ENCODE measurements around the gene ZFAND3.
"Not testable (repeated sequence)": the region's sequence is repeated elsewhere in the genome, so short reads cannot be mapped to it uniquely, and the experiment has no call there.

ZFAND3 gene

DNA sequence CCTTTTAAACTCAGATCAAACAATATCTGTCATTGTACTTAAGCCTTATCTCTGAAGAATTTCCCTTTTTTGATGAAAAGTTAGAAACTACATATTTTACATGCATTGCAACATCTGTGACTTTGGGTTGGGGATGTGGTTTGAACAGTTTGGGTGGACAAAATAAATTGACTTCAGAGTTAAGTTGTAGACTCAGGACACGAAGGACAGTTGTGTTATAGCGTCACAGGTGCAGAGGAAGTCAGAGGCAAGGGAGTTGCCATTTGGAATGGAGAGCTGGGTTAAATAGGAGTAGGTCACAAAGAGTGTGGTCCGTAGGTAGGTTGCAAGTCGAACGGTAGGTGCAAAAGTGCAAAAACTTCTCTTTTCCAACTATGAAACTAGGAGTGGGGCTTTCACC lies 46.0 kb downstream of the ZFAND3 start:
- no peak for DNase-seq (ENCODE audit: low read depth)

DNA sequence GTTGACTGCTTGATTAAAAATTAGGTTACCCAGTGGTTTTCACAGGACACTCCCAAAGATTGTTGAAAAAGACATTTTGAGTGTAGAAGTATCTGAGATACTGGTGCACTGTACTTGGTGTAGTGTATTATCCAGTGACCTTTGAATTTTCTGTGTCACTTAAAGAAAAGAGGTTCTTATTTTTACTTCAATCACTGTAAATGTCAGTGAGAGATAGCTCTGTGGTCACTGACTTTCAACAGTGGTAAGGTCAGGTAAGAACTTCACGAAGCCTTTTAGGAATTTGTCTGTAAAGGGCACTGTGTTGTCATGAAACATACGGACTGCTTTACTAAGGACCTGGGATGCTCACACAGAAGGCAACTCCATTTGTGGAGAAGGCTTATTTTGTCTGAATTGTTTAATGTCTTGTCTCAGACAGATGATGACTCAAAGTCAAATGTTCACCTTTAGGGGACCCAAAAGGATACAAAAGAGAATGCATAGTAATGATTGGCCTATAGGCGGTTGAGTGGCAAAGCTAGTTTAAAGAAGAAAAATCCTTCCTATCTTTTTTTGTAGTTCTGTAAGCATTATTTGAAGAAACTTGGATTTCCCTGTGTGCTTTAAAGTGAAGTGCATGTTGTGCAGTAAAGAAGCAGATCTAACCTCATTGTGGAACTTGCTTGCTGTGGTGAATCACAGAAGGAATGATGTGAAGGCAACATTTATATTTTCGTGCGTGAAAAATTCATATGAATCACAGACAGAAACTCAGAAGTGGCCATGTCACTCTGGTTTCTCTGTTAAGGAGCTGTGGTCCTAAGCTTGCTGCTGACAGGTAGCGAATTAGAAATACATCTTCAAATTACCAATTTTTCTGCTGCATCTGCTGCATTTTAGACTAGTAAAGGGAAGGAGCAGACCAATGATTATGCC lies 47.3 kb downstream of the ZFAND3 start:
- DNase-seq (ENCODE audit: low read depth) = no peak

GRCh38 chr6:37867756-37868446 lies 48.4 kb downstream of the ZFAND3 start:
- DNase-seq (ENCODE audit: low read depth) = no peak

DNA sequence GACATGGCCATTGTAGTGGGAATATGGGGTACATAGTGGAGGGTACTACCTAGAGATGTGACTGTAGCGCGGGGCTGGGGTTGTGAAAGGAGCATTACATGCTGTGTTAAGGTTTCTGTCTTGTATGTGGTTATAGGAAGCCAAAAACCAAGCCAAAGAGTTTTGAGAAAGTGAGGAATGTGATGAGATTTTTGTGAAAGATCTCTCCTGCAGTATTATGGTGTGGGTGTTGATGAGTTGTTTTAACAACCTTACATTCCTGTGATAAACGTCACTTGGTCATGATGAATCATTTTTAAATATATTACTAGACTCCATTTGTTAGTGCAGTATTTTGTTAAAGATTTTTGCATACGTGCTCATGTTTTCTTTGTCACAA lies 48.9 kb downstream of the ZFAND3 start:
- DNase-seq (ENCODE audit: low read depth) = no peak

GRCh38 chr6:37871616-37872372 lies 52.3 kb downstream of the ZFAND3 start:
- DNase-seq (ENCODE audit: low read depth) = no peak

GRCh38 chr6:37872373-37872745 lies 52.8 kb downstream of the ZFAND3 start:
- no peak for DNase-seq (ENCODE audit: low read depth)

- no peak for DNase-seq (ENCODE audit: low read depth)
These were observed 55.2 kb downstream of the ZFAND3 start for GRCh38 chr6:37874726-37875125.

- no peak for DNase-seq (ENCODE audit: low read depth)
These were observed 56.2 kb downstream of the ZFAND3 start for GRCh38 chr6:37875561-37876309.

DNA sequence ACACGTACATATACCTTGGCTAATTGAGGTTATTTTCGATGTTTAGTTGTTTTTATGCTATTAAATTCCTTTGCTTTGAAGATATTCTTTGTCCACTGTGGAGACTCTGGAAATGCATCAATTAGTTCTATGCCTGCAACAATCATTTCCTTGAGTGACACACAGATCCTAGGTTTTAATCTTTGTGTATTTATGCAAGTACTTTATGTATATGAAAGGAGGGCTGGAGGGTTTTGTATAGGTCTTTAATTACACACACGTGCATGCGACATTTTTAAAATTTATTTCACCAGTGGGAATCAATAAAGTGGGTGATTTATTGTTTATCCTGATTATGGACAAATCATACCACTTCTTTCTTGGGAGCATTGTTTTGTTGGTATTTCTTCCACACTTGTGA lies 57.3 kb downstream of the ZFAND3 start:
- DNase-seq (ENCODE audit: low read depth) = no peak

DNA sequence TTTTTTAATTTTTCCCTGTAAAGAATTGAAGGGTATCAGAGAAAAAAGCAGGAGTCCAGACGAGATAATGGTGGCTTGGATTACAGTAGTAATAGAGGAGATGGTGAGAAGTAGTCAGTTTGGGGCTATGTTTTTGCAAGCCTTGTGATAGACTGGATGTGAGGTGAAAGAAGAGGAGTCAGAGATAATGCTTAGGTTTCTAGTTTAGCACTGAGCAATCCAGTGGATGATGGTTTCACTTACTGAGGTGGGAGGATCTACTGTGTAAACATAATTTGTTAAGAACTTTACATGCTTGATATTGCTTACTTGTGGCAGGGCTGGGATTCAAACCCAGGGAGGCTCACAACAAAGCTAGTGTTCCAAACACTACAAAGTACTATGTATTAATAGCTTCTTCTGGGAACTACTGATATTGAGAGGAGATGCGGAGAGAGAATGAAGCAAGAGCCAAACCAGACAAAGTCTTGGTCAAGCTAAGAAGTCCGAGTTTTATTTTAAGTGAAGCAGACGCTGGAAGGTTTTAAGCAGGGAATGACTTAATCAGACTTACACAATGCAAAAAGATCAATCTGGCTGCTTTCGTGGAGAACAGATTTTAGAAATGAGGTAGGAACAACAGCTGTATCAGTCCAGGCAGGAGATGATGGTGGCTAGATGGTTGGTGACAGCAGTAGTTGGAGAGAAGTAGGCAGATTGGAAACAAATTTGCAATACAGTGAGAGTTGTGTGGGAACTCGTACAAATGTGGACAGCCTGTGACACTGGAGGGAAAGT lies 58.0 kb downstream of the ZFAND3 start:
- DNase-seq (ENCODE audit: low read depth) = no peak

- no peak for DNase-seq (ENCODE audit: low read depth)
These were observed 58.7 kb downstream of the ZFAND3 start for GRCh38 chr6:37878150-37878710.

GRCh38 chr6:37880602-37881001 lies 61.1 kb downstream of the ZFAND3 start:
- not testable (repeated sequence) for DNase-seq (ENCODE audit: low read depth)

- DNase-seq (ENCODE audit: low read depth) = no peak
These were observed 62.8 kb downstream of the ZFAND3 start for GRCh38 chr6:37882292-37882691.

DNA sequence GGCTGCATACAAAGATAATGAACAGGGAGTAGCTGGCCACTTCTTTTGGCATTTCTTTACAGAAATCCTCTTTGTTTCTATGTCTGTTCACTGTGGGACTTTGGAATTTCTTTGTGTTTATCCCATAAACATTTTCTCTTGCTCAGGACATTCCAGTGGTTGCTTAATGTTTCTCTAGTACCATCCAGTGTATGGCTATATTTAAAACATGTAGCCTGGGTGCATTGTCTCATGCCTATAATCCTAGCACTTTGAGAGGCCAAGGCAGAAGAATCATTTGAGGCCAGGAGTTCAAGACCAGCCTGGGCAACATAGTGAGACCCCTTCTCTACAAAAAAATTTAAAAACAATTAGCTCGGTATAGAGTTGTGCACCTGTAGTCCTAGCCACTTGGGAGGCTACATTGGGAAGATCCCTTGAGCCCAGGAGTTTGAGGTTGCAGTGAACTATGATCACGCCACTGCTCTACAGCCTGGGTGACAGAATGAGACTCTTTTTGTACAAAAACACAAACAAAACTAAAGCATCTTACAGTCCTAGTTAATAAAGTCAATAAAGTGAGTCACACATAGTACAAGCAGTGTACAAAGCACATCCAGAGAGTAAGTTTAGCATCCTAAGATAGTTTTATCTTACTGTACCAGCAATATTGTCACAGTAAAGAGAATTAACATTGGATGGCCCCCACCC lies 63.3 kb downstream of the ZFAND3 start:
- DNase-seq (ENCODE audit: low read depth) = no peak

DNA sequence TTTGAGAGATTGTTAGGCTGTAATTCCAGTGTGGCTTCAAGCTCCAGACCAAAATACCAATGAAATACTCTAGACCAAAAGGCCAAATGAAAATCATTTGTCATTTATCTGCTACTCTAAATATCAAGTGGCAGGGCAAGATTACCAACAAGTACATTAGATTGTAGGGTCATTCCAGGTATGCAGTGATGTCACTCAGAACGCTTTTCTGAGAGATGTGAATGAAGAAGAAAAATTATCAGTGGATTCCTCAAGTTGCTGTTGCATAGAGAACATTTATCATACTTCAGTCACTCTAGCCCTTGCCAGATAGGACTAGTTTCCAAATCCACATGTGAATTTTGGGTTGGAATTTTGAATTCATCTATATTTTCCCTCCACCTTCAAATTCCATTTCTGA lies 65.0 kb downstream of the ZFAND3 start:
- no peak for DNase-seq (ENCODE audit: low read depth)

DNA sequence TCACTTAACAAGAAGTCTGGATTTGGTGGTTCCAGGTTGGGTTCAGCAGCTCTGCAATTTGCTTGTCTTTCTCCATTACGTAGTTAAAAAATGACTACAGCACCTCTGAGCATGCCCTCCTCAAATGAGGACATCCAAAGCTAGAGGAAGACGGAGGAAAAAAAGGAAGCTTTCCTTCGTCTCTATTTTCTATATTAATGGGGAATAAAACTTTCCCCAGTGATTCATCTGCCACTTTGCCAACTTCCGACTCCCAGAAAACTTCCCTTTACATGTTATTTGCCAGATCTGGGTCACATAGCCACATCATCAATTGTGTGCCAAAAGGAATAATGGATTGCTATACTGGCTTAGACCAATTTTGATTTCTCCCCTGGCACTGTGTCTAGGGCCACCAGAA lies 69.5 kb downstream of the ZFAND3 start:
- DNase-seq (ENCODE audit: low read depth) = no peak

- no peak for DNase-seq (ENCODE audit: low read depth)
These were observed 70.0 kb downstream of the ZFAND3 start for GRCh38 chr6:37889486-37889885.

DNA sequence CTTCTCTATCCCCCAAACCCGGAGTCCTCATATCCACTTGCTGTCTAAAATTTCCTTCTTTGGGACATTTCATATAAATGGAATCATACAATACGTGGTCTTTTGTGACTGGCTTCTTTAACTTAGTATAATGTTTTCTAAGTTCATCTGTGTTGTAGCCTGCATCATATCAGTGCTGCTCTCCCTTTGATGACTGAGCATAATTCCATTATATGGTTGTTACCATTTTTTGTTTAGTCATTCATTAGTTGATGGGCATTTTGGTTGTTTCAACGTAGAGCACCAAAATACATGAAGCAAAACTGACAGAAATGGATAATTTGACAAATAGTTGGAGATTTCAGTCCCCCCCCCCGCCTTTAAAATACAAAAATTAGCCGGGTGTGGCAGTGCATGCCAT lies 71.5 kb downstream of the ZFAND3 start:
- DNase-seq (ENCODE audit: low read depth) = no peak

- DNase-seq (ENCODE audit: low read depth) = no peak
These were observed 73.7 kb downstream of the ZFAND3 start for GRCh38 chr6:37893257-37893656.

- not testable (repeated sequence) for DNase-seq (ENCODE audit: low read depth)
These were observed 74.2 kb downstream of the ZFAND3 start for GRCh38 chr6:37893734-37894133.

All from T-helper 22 cell (primary cell).